OCI-LY7 (cell line): ENCODE results near the gene C2CD3. TPM values are rescaled to one million over a fixed set of nuclear protein-coding genes. Genes with fewer than 3 reads are reported as not detected.

ENCODE experiments used
- BruUV-seq: library from RNA; stranded (reverse); fragments of 400-500 nt; replicated peaks from 2 replicates; lab custom pipeline; 2021; lab: Mats Ljungman, UMichigan
- CTCF ChIA-PET: fragments of 300-600 bp; sonication (Branson Sonifier 250); formaldehyde crosslinking; loops from one replicate; lab custom pipeline; 2022; ENCODE audit warnings: antibody characterized with exemption; ENCODE audit not compliant: unreplicated experiment; lab: Charles Lee
- POLR2A ChIA-PET: fragments of 300-600 bp; sonication (Branson Sonifier 250); formaldehyde crosslinking; loops from one replicate; lab custom pipeline; 2022; ENCODE audit warnings: antibody characterized with exemption; lab: Charles Lee
- DNase-seq: peaks from one replicate; pipeline ENCODE4 v3.0.0-alpha.2; 2015; ENCODE audit warnings: low spot score
- H2AFZ ChIP-seq: fragments of 200-600 bp; sonication (generic), shearing (Covaris generic); 2 replicates; pipeline ENCODE4 v1.6.1; 2014; ENCODE audit warnings: mild to moderate bottlenecking, antibody characterized with exemption, low read length, moderate library complexity
- H3K27ac ChIP-seq: fragments of 200-600 bp; sonication (generic); 2 replicates; pipeline ENCODE4 v1.5.1; 2014; ENCODE audit warnings: mixed run types, low read depth, mild to moderate bottlenecking, moderate library complexity, low read length, inconsistent platforms; ENCODE audit not compliant: poor library complexity, severe bottlenecking
- H3K36me3 ChIP-seq: fragments of 200-600 bp; sonication (generic); 2 replicates; pipeline ENCODE4 v1.6.1; 2014; ENCODE audit warnings: mild to moderate bottlenecking, antibody characterized with exemption, low read length, moderate library complexity, mixed read lengths; ENCODE audit not compliant: insufficient read depth
- H3K4me1 ChIP-seq: fragments of 200-600 bp; sonication (generic); 2 replicates; pipeline ENCODE4 v1.5.1; 2014; ENCODE audit warnings: mild to moderate bottlenecking, low read length; ENCODE audit not compliant: insufficient read depth, poor library complexity, severe bottlenecking
- H3K4me2 ChIP-seq: fragments of 200-600 bp; sonication (generic); 2 replicates; pipeline ENCODE4 v1.6.1; 2014; ENCODE audit warnings: mild to moderate bottlenecking, low read length
- H3K4me3 ChIP-seq: fragments of 200-600 bp; sonication (generic); 2 replicates; pipeline ENCODE4 v1.5.1; 2014; ENCODE audit warnings: mild to moderate bottlenecking, low read depth, low read length; ENCODE audit not compliant: poor library complexity, severe bottlenecking
- H3K79me2 ChIP-seq: fragments of 200-600 bp; sonication (generic); 2 replicates; pipeline ENCODE4 v1.6.1; 2016; ENCODE audit warnings: low read depth, mild to moderate bottlenecking, low read length, moderate library complexity, mixed read lengths; ENCODE audit not compliant: insufficient read depth
- H3K9me2 ChIP-seq: fragments of 200-600 bp; sonication (generic); 2 replicates; pipeline ENCODE4 v1.6.1; 2016; ENCODE audit warnings: mild to moderate bottlenecking, low read length, mixed read lengths; ENCODE audit not compliant: insufficient read depth
- H3K9me3 ChIP-seq: fragments of 200-600 bp; sonication (generic); 2 replicates; pipeline ENCODE4 v1.6.1; 2014; ENCODE audit warnings: mild to moderate bottlenecking, mixed run types, low read length, mixed read lengths
- H4K20me1 ChIP-seq: fragments of 200-600 bp; sonication (generic); 2 replicates; pipeline ENCODE4 v1.6.1; 2014; ENCODE audit warnings: mild to moderate bottlenecking, antibody characterized with exemption, low read length, moderate library complexity, mixed read lengths; ENCODE audit not compliant: insufficient read depth
- EZH2phosphoT487 ChIP-seq: fragments of 200-600 bp; sonication (generic); IDR thresholded peaks from 2 replicates; pipeline ENCODE4 v1.6.1; 2018; ENCODE audit warnings: low read depth, borderline replicate concordance, mild to moderate bottlenecking, mixed run types, antibody characterized with exemption, low read length, moderate library complexity, mixed read lengths
- intact Hi-C: fragments of 100-400 bp; cut with micrococcal nuclease; formaldehyde crosslinking; loops from one replicate; pipeline ENCODE4 v1.10.0; 2022; ENCODE audit not compliant: unreplicated experiment
- total RNA-seq, 2 experiments: library from RNA; depleted of rRNA in 1 of 2; stranded (reverse); fragments of >200 nt in 1 of 2; shearing (Covaris generic) in 1 of 2; gene quantifications; 2 replicates each; pipeline ENCODE4 v1.2.3, GENCODE V29; 2014 to 2022
- TF ChIP-seq, protein P1 (sequence below): fragments of 200-600 bp; sonication (generic); conservative IDR thresholded peaks from 2 replicates; pipeline ENCODE4 v1.5.1; 2014; ENCODE audit warnings: mild to moderate bottlenecking, antibody characterized with exemption, low read length, moderate library complexity, mixed read lengths

The C2CD3 gene
- total RNA-seq, 2 experiments from 2014 or later = 29.2 to 32.1 TPM

DNA sequence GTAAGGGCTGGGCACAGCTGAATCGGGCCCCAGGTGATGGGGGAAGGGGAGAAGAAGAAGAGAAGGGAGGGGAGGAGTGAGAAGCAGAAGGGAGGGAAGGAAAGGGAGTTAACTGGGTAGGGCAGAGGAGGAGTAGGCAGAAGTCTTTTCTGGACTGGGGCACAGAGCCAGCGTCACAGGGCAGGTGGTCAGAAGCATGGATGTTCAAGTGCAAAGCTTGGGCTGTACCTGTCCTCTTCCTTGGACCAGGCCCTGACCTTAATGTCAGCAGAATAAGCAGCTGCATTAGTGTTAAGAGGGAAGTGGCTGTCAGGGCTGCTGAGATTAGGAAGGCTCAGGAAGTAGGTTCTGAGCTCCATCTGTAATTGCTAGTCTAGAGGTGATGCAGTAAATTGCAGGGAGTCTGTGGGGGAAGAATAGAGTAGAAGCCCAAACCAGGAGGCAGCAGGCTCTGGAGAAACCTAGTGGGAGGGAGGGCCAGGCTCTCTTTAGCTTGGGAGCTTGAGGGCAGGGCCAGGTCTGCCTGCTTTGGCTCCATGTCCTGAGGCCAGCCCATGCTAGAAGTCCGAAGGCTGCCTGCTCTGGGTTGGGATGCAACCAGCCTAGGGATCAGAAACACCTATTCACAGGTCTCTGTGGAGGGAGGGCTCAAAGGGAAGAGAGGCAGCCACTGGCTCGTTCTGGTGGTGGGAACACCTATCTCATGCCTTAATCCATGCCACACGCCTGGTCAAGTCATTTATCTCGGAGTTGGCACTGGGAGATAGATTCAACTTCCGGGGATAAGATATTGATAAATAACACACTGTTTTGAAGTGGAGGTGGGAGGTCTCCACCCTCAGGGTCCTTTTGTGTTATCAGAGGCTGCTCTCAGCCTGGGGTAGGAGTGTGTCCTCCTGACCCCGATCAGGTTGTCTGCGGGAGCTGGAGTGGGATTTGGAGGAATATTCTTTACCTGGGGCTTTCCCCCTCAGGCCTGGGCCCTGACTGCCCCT lies 160.2 kb downstream of the C2CD3 start:
- intact Hi-C loops = no loop called here
- Histone ChIP-seq H3K79me2 (no peaks in the 10 kb centered on the region), H4K20me1 (no peaks in the 10 kb centered on the region), H3K4me1 (peaks cover 37% of the 10 kb centered on the region), H2AFZ (no peak overlapping the region), H3K27ac (no peak overlapping the region), H3K9me3 (no peaks in the 10 kb centered on the region), H3K36me3 (no peaks in the 10 kb centered on the region), H3K4me3 (no peak overlapping the region), H3K9me2 (no peaks in the 10 kb centered on the region), H3K4me2 (no peak overlapping the region)
- ChIA-PET CTCF (no interaction called here), POLR2A (interaction anchor here (0.5 kb wide), 1 partner anchor 1460 kb away, joined by 5 read pairs; no protein-coding TSS in a partner anchor)
- no peak for TF ChIP-seq EZH2phosphoT487
- TF ChIP-seq, protein P1, sequence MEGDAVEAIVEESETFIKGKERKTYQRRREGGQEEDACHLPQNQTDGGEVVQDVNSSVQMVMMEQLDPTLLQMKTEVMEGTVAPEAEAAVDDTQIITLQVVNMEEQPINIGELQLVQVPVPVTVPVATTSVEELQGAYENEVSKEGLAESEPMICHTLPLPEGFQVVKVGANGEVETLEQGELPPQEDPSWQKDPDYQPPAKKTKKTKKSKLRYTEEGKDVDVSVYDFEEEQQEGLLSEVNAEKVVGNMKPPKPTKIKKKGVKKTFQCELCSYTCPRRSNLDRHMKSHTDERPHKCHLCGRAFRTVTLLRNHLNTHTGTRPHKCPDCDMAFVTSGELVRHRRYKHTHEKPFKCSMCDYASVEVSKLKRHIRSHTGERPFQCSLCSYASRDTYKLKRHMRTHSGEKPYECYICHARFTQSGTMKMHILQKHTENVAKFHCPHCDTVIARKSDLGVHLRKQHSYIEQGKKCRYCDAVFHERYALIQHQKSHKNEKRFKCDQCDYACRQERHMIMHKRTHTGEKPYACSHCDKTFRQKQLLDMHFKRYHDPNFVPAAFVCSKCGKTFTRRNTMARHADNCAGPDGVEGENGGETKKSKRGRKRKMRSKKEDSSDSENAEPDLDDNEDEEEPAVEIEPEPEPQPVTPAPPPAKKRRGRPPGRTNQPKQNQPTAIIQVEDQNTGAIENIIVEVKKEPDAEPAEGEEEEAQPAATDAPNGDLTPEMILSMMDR = no peak
- BruUV-seq = no TSS peak
- DNase-seq = no peak

DNA sequence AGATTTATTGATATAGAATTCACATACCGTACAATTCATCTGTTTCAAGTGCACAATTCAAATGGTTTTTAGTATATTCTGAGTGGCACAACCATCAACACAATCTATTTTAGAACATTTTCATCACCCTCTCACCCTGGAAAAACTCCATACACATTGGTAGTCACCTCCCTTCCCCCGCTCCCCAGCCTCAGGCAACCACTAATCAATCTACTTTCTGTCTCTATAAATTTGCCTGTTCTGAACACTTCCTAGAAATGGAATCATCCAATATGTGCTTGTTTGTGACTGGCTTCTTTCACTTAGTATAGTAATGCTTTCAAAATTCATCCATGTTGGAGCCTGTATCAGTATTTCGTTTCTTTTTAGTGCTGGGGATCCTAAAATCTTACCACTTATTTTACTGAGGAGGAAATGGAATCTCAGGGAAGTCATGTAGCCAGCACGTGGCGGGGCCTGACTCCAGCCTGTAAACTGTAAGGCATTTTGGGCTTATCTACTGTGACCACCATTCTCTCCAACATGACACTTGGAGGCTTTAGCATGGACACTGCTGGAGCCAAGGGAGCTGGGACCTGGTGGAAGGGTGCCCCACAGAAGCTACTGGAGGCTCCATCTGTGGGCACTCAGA lies 161.0 kb downstream of the C2CD3 start:
- H3K9me3 ChIP-seq = no peaks in the 10 kb centered on the region
- no peaks in the 10 kb centered on the region for H3K79me2 ChIP-seq
- intact Hi-C loops = no loop called here
- H3K4me3 ChIP-seq = no peak overlapping the region
- no peaks in the 10 kb centered on the region for H4K20me1 ChIP-seq
- no peak overlapping the region for H3K27ac ChIP-seq
- ChIA-PET POLR2A (interaction anchor here (0.5 kb wide), 1 partner anchor 1459 kb away, joined by 5 read pairs; no protein-coding TSS in a partner anchor), CTCF (no interaction called here)
- H2AFZ ChIP-seq = no peak overlapping the region
- peaks cover 39% of the 10 kb centered on the region for H3K4me1 ChIP-seq
- H3K36me3 ChIP-seq = no peaks in the 10 kb centered on the region
- no peaks in the 10 kb centered on the region for H3K9me2 ChIP-seq
- H3K4me2 ChIP-seq = no peak overlapping the region
- no TSS peak for BruUV-seq
- DNase-seq = no peak
- TF ChIP-seq, protein P1 = no peak
- TF ChIP-seq EZH2phosphoT487 = no peak
